Neuronal stem cell (in vitro differentiated cells): ENCODE measurements around the gene MYO15A.

Experiments
- DNase-seq: peaks from one replicate; pipeline ENCODE4 v3.0.0-alpha.2; 2013; ENCODE audit warnings: low spot score
- H2AFZ ChIP-seq: one replicate; pipeline ENCODE4 v1.6.1; 2013; ENCODE audit warnings: mild to moderate bottlenecking, low read length, inconsistent platforms
- H2AK5ac ChIP-seq: 2 replicates; pipeline ENCODE4 v1.6.1; 2013; ENCODE audit warnings: low read depth, mild to moderate bottlenecking, inconsistent platforms, low read length, moderate library complexity, mixed read lengths
- H2BK120ac ChIP-seq: 2 replicates; pipeline ENCODE4 v1.6.1; 2013; ENCODE audit warnings: low read depth, mild to moderate bottlenecking, inconsistent platforms, low read length, moderate library complexity, mixed read lengths
- H2BK12ac ChIP-seq: one replicate; pipeline ENCODE4 v1.6.1; 2013; ENCODE audit warnings: low read length, inconsistent platforms
- H2BK15ac ChIP-seq: 2 replicates; pipeline ENCODE4 v1.6.1; 2013; ENCODE audit warnings: mild to moderate bottlenecking, low read length, inconsistent platforms, mixed read lengths
- H2BK5ac ChIP-seq: one replicate; pipeline ENCODE4 v1.6.1; 2013; ENCODE audit warnings: inconsistent platforms, mild to moderate bottlenecking, low read length, moderate library complexity
- H3K14ac ChIP-seq: one replicate; pipeline ENCODE4 v1.6.1; 2013; ENCODE audit warnings: low read length, inconsistent platforms
- H3K18ac ChIP-seq: 2 replicates; pipeline ENCODE4 v1.6.1; 2013; ENCODE audit warnings: low read length, inconsistent platforms
- H3K23ac ChIP-seq: 2 replicates; pipeline ENCODE4 v1.6.1; 2013; ENCODE audit warnings: low read depth, mild to moderate bottlenecking, mixed read lengths, low read length, inconsistent platforms; ENCODE audit not compliant: poor library complexity
- H3K27ac ChIP-seq: replicated peaks from 3 replicates; pipeline ENCODE4 v1.5.1; 2013; ENCODE audit warnings: low read length, inconsistent platforms
- H3K27me3 ChIP-seq, 3 experiments: 2 replicates each; pipeline ENCODE4 v1.6.1; 2013; ENCODE audit warnings: low read length in 3 of 3, mild to moderate bottlenecking in 2 of 3, inconsistent platforms in 1 of 3, low read depth in 1 of 3, mixed read lengths in 1 of 3, moderate library complexity in 1 of 3; ENCODE audit not compliant: control insufficient read depth in 3 of 3, insufficient read depth in 3 of 3
- H3K36me3 ChIP-seq, 2 donors: replicated peaks in 1 of 2; 2 replicates each; pipeline ENCODE4 v1.6.1; 2013; ENCODE audit warnings: low read length in 2 of 2; ENCODE audit not compliant: control insufficient read depth in 2 of 2, insufficient read depth in 2 of 2
- H3K4ac ChIP-seq: 2 replicates; pipeline ENCODE4 v1.6.1; 2013; ENCODE audit warnings: inconsistent platforms, mild to moderate bottlenecking, low read length, moderate library complexity
- H3K4me1 ChIP-seq, 2 donors: 1 replicate in 1 of 2; 2 replicates in 1 of 2; pipeline ENCODE4 v1.6.1; 2013; ENCODE audit warnings: low read length in 2 of 2, low read depth in 1 of 2; ENCODE audit not compliant: control insufficient read depth in 2 of 2, insufficient read depth in 1 of 2
- H3K4me2 ChIP-seq: one replicate; pipeline ENCODE4 v1.6.1; 2013; ENCODE audit warnings: mild to moderate bottlenecking, low read length, inconsistent platforms; ENCODE audit not compliant: insufficient read depth, poor library complexity, severe bottlenecking
- H3K4me3 ChIP-seq, 2 donors: 2 replicates each; pipeline ENCODE4 v1.5.1; 2013; ENCODE audit warnings: low read length in 2 of 2, mild to moderate bottlenecking in 2 of 2, inconsistent platforms in 1 of 2, moderate library complexity in 1 of 2
- H3K79me1 ChIP-seq: one replicate; pipeline ENCODE4 v1.6.1; 2013; ENCODE audit warnings: low read depth, mild to moderate bottlenecking, inconsistent platforms, low read length, moderate library complexity
- H3K9ac ChIP-seq: one replicate; pipeline ENCODE4 v1.6.1; 2013; ENCODE audit warnings: mild to moderate bottlenecking, low read depth, low read length, inconsistent platforms; ENCODE audit not compliant: poor library complexity
- H3K9me3 ChIP-seq, 2 donors: replicated peaks in 1 of 2; 2 replicates each; pipeline versions ENCODE3 to v1.6.1; 2013; ENCODE audit warnings: low read length in 2 of 2, mild to moderate bottlenecking in 2 of 2, inconsistent platforms in 1 of 2, low read depth in 1 of 2, mixed read lengths in 1 of 2, moderate library complexity in 1 of 2; ENCODE audit not compliant: control insufficient read depth in 2 of 2, insufficient read depth in 1 of 2
- H4K8ac ChIP-seq: one replicate; pipeline ENCODE4 v1.6.1; 2013; ENCODE audit warnings: low read depth, mild to moderate bottlenecking, inconsistent platforms, low read length, moderate library complexity
- H4K91ac ChIP-seq: one replicate; pipeline ENCODE4 v1.6.1; 2013; ENCODE audit warnings: low read length, low read depth, mild to moderate bottlenecking, inconsistent platforms; ENCODE audit not compliant: poor library complexity
- WGBS, 2 donors: extraction: QIAGEN DNeasy Blood & Tissue Kit; methylation state at CpG; one replicate each; pipeline ENCODE4 v1.1.7; 2013; ENCODE audit warnings: missing lambda C conversion rate in 2 of 2, mixed read lengths in 1 of 2; ENCODE audit not compliant: insufficient read length in 2 of 2, insufficient replicate concordance in 1 of 2; ENCODE audit errors: extremely low coverage in 2 of 2; 5-methylcytosine and 5-hydroxymethylcytosine counted together

Gene MYO15A

DNA sequence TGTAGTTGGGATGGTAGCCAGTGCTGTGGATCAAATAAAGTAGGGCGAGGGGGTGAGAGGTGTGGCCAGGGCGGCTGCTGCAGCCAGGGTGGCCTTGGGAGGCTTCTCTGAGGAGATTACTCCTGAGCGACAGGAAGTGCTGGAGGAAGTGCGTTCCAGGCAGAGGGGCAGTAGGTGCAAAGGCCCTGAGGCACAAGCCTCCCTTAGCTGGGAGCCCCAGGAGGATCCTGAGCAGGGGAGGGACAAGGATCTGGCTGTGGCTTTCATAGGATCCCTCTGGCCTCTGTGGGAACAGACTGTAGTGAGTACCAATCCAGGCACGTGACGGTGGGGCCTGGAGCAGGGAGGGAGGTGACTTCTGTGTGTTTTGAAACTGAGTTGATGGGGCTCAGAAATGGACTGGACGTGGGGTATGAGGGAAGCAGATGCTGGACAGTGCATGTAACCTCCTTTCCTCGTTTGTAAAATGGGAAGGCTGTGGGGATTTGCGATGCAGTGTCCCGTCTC lies 119.7 kb downstream of the MYO15A start:
- Histone ChIP-seq H3K23ac (peak overlapping the region; percentile 59), H2BK12ac (no peak overlapping the region), H4K91ac (no peak overlapping the region), H3K27me3 (no peaks in the 10 kb centered on the region), H3K4me3 (no peak overlapping the region), H2AK5ac (peak overlapping the region; percentile 32), H3K9ac (no peak overlapping the region), H3K14ac (no peak overlapping the region), H3K79me1 (peaks cover 41% of the 10 kb centered on the region), H3K4me1 (peaks cover 53 to 56% of the 10 kb centered on the region in 2 donors), H3K9me3 (no peaks in the 10 kb centered on the region), H3K4me2 (no peak overlapping the region), H2AFZ (no peak overlapping the region), H3K27ac (no peak overlapping the region), H4K8ac (no peak overlapping the region), H3K36me3 (peaks cover 11 to 15% of the 10 kb centered on the region in 2 donors), H2BK120ac (peak overlapping the region; percentile 35), H3K18ac (peak overlapping the region; percentile 36), H3K4ac (no peak overlapping the region), H2BK15ac (no peak overlapping the region), H2BK5ac (peak overlapping the region; percentile 39)
- no CpG with 5 or more reads among the region's 10 CpGs for WGBS, 2 donors
- no peak for DNase-seq

GRCh38 chr17:18229254-18229653 lies 120.7 kb downstream of the MYO15A start:
- WGBS, 2 donors, result no CpG with 5 or more reads among the region's 4 CpGs
- peak overlapping the region; percentile 100 for H3K18ac ChIP-seq
- H2BK5ac ChIP-seq, result peak overlapping the region; percentile 55
- H3K4me1 ChIP-seq, result peaks cover 47 to 52% of the 10 kb centered on the region in 2 donors
- H3K23ac ChIP-seq, result no peak overlapping the region
- H3K36me3 ChIP-seq, result peaks cover 20 to 25% of the 10 kb centered on the region in 2 donors
- peak overlapping the region; percentile 14 for H2BK15ac ChIP-seq
- H3K9me3 ChIP-seq, result no peaks in the 10 kb centered on the region
- DNase-seq, result no peak
- no peak overlapping the region for H2AFZ ChIP-seq
- H3K9ac ChIP-seq, result peak overlapping the region; percentile 50
- H3K14ac ChIP-seq, result no peak overlapping the region
- H3K27me3 ChIP-seq, result no peaks in the 10 kb centered on the region
- no peak overlapping the region for H3K27ac ChIP-seq
- H2BK12ac ChIP-seq, result no peak overlapping the region
- H2AK5ac ChIP-seq, result peak overlapping the region; percentile 99
- peaks cover 48% of the 10 kb centered on the region for H3K79me1 ChIP-seq
- peak overlapping the region; percentile 47 for H2BK120ac ChIP-seq
- H3K4me2 ChIP-seq, result no peak overlapping the region
- no peak overlapping the region for H3K4me3 ChIP-seq
- no peak overlapping the region for H3K4ac ChIP-seq
- no peak overlapping the region for H4K91ac ChIP-seq
- no peak overlapping the region for H4K8ac ChIP-seq
